Measurements from ENCODE around the gene ELK3. TPM values are rescaled to one million over a fixed set of nuclear protein-coding genes. Genes with fewer than 3 reads are reported as not detected.

Gene ELK3
- total RNA-seq, 4 donors from 2014 or later, result 8.4 to 12.9 (median 9.5) TPM

DNA sequence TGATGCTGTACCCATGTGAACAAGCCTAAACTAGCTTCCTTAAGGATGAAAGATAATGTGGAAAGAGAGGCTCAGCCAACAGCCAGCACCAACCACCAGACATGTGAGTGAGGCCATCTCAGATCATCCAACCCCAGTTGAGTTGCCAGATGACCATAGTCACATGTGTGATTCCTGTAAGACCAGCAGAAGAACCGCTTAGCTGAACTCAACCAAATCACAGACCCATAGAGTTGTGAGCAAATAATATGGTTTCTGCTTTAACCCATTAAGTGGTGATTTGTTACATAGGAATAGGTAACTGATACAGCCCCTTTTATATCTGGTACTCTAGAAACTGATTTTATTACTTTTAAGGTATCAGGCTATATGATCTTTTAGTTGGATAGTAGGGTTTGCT is 17.6 kb upstream of the ELK3 start:
- H3K4me3 ChIP-seq (ENCODE audit: low read depth, poor library complexity, severe bottlenecking), result no peak overlapping the region
- WGBS, 2 donors, result 91 to 94% methylated on average over 1 of the region's 1 CpG
- no peak for DNase-seq (ENCODE audit: low spot score in 2 of 2)
- TF ChIP-seq, protein P1, sequence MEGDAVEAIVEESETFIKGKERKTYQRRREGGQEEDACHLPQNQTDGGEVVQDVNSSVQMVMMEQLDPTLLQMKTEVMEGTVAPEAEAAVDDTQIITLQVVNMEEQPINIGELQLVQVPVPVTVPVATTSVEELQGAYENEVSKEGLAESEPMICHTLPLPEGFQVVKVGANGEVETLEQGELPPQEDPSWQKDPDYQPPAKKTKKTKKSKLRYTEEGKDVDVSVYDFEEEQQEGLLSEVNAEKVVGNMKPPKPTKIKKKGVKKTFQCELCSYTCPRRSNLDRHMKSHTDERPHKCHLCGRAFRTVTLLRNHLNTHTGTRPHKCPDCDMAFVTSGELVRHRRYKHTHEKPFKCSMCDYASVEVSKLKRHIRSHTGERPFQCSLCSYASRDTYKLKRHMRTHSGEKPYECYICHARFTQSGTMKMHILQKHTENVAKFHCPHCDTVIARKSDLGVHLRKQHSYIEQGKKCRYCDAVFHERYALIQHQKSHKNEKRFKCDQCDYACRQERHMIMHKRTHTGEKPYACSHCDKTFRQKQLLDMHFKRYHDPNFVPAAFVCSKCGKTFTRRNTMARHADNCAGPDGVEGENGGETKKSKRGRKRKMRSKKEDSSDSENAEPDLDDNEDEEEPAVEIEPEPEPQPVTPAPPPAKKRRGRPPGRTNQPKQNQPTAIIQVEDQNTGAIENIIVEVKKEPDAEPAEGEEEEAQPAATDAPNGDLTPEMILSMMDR (IDR thresholded peaks at IDR 0.05), result no peak
- TF ChIP-seq POLR2A (IDR thresholded peaks at IDR 0.05), result no peak
- intact Hi-C loops (cut with DNase I; ENCODE audit: low total_unique reads), result no loop called here

DNA sequence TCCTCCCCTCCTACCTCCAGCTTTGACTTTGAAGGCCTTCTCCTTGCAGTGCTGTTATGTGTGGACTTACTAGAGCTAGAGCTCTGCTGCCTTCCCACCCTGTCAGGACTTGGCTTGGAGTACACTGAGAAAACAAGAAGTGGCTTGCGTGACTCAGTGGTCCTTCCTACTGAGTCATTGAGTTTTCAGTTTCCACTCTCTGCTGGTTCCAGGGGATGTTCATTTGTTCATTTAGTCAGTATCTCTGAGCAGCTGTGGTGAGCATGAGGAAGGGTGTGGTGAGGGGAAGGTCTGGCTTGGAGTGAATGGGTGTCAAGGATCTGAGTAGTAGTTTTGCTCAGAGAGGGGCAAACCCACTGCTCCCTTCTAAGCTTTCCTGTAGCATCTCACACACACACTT is 17.2 kb upstream of the ELK3 start:
- TF ChIP-seq, protein P1 (IDR thresholded peaks at IDR 0.05), result no peak
- TF ChIP-seq POLR2A (IDR thresholded peaks at IDR 0.05), result no peak
- 80 to 81% methylated on average over 1 of the region's 1 CpG for WGBS, 2 donors
- no peak for DNase-seq (ENCODE audit: low spot score in 2 of 2)
- intact Hi-C loops (cut with DNase I; ENCODE audit: low total_unique reads), result no loop called here
- H3K4me3 ChIP-seq (ENCODE audit: low read depth, poor library complexity, severe bottlenecking), result no peak overlapping the region

DNA sequence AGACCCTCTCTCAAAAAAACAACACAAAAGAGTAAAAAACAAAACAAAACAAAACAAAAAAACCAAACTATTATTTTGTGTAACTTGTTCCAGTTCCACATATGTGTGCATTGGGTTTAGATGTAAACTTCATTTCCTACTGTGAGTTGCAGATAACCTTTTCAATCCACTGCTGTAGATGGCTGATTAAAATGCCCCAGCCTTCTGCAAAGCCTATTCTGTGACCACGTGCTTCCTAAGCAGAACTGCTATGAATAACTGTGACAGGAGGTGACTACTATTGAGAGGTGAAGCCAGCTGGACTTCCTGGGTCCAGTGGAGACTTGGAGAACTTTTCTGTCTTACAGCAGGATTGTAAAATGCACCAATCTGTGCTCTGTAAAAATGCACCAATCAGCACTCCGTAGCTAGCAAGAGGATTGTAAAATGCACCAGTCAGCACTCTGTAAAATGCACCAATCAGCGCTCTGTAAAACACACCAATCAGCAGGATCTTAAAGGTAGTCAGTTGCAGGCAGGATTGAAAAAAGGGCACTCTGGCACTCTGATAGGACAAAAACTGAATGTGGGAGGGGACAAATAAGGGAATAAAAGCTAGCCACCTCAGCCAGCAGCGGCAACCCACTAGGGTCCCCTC is 10.3 kb upstream of the ELK3 start:
- intact Hi-C loops (cut with DNase I; ENCODE audit: low total_unique reads), result no loop called here
- TF ChIP-seq, protein P1 (IDR thresholded peaks at IDR 0.05), result no peak
- no peak for TF ChIP-seq POLR2A (IDR thresholded peaks at IDR 0.05)

DNA sequence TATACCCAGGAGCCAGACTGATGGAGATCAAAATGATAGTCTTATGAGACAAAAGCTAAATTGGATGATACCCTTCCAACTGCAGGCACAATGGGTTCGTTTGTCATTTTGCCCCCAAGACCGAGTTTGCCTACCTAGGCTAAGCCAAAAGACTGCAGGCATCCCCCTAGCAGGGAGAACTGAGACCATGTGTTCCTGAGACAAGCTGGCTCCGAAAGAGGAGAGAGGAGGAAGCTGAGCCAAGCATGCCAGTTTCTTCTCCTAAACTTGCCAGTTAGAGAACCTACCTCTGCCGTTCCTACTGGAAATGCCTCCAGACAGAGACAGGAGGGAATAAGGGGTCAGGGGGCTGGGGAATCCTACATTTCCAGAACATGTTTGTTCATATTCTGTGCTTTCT is 8.3 kb upstream of the ELK3 start:
- no peak overlapping the region for H3K4me3 ChIP-seq (ENCODE audit: low read depth, poor library complexity, severe bottlenecking)
- WGBS, 2 donors, result 70% methylated on average over 4 of the region's 4 CpGs
- intact Hi-C loops (cut with DNase I; ENCODE audit: low total_unique reads), result no loop called here
- no peak for TF ChIP-seq POLR2A (IDR thresholded peaks at IDR 0.05)
- TF ChIP-seq, protein P1 (IDR thresholded peaks at IDR 0.05), result no peak
- no peak for DNase-seq (ENCODE audit: low spot score in 2 of 2)

More for the DNA sequence above, 10.3 kb upstream of the ELK3 start:
- no peak for DNase-seq (ENCODE audit: low spot score in 2 of 2)
- no peak overlapping the region for H3K4me3 ChIP-seq (ENCODE audit: low read depth, poor library complexity, severe bottlenecking)
- 79 to 87% methylated on average over 4 of the region's 4 CpGs for WGBS, 2 donors

DNA sequence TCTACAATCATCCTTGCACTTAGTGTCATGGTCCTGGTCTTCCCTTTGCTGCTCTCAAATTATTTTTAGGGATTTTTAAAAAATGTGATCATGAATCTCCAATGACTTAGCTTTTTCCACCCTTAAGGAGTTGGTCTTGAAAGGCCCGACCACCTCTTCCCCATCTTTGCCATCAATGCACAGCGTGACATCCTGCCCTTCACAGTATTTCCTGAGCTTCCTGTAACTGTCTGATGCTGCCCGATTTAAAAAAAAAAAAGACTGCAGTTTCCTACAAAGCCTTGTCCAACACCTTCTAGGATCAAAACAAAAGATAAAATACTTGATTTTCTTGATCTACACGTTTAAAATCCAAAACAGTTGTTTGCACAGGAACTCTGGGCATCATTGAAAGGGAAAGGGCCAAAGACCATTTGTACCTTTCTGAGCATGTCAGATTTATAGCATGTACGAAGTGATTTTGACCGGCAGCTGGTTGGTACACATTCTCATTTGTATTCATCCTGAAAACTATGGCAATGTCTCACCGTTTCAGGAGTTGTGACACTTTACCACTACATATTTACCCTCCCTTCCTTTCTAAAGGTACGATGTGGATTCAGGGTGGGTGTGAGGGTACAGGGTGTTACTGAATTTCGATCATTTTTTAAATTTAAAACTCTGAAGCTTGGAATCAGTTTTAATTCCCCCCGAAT is 7.4 kb upstream of the ELK3 start:
- TF ChIP-seq, protein P1 (IDR thresholded peaks at IDR 0.05), result no peak
- TF ChIP-seq POLR2A (IDR thresholded peaks at IDR 0.05), result no peak
- WGBS, 2 donors, result 59 to 60% methylated on average over 10 of the region's 10 CpGs
- no peak for DNase-seq (ENCODE audit: low spot score in 2 of 2)

More for the DNA sequence above, 7.4 kb upstream of the ELK3 start:
- intact Hi-C loops (cut with DNase I; ENCODE audit: low total_unique reads), result no loop called here
- no peak overlapping the region for H3K4me3 ChIP-seq (ENCODE audit: low read depth, poor library complexity, severe bottlenecking)

Measured in lower leg skin (tissue), 4 donors.